ENCODE data around the gene DUS3L. TPM values are rescaled to one million over a fixed set of nuclear protein-coding genes. Genes with fewer than 3 reads are reported as not detected.

The DUS3L gene
- total RNA-seq, 1 experiment from 2014 or later: 67.0 TPM

DNA sequence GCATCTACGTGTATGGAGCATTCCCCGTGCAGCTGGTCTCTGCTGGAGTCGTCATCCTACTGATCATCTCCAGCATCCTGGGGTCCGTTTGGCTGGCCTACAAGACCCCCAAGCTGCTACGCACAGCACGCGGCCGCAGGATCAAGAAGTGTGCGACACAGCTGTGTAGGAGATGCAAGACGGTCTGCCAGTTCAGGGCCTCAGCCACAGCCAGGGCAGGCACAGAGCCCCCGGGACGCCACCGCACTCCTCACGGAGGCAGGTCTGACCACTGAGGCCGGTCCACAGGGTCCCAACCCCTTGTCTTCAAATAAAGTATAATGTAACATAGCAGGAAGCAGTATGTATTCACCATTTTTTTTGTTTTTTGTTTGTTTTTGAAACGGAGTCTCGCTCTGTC lies 12.6 kb downstream of the DUS3L start:
- no peak overlapping the region for H2AK5ac ChIP-seq (ENCODE audit: insufficient read length, low read length)
- H3K9me3 Mint-ChIP-seq: no peaks in the 10 kb centered on the region
- H3K23ac ChIP-seq (ENCODE audit: insufficient read length, low read depth, low read length): no peak overlapping the region
- no peaks in the 10 kb centered on the region for H3K4me1 Mint-ChIP-seq
- H3K27me3 ChIP-seq (ENCODE audit: insufficient read depth, low read length): no peaks in the 10 kb centered on the region
- H4K91ac ChIP-seq (ENCODE audit: insufficient read length, low read depth, low read length): no peak overlapping the region
- no peak overlapping the region for H2BK15ac ChIP-seq (ENCODE audit: low read depth, low read length)
- H3K27ac Mint-ChIP-seq: no peak overlapping the region
- no peak overlapping the region for H4K8ac ChIP-seq (replicated peaks; ENCODE audit: insufficient read length, low read depth, low read length)
- H3K4me3 Mint-ChIP-seq: no peak overlapping the region; a peak in 1 of 5 replicates
- no peaks in the 10 kb centered on the region for H3K4me1 ChIP-seq (ENCODE audit: insufficient read depth, low read length)
- H3T11ph ChIP-seq (ENCODE audit: low read length): no peak overlapping the region
- H4K5ac ChIP-seq (ENCODE audit: insufficient read length, low read depth, low read length): no peak overlapping the region
- H3K79me1 ChIP-seq (ENCODE audit: insufficient read depth, low read depth, low read length, poor library complexity, severe bottlenecking): no peaks in the 10 kb centered on the region
- H3K79me2 ChIP-seq (ENCODE audit: insufficient read depth, low read length): no peaks in the 10 kb centered on the region
- no peak overlapping the region for H2BK5ac ChIP-seq (ENCODE audit: insufficient read length, low read length)
- no peak overlapping the region for H2BK20ac ChIP-seq (ENCODE audit: low read depth, low read length, poor library complexity, severe bottlenecking)
- H2BK120ac ChIP-seq (ENCODE audit: low read depth, low read length, poor library complexity, severe bottlenecking): no peak overlapping the region
- H3K23me2 ChIP-seq (ENCODE audit: insufficient read length, low read depth, low read length, poor library complexity, severe bottlenecking): no peaks in the 10 kb centered on the region
- no peak for DNase-seq
- no peak overlapping the region for H3K27ac ChIP-seq (ENCODE audit: insufficient read length, low read depth, low read length)
- no CpG with 5 or more reads among the region's 17 CpGs for WGBS (ENCODE audit: extremely low coverage, insufficient read length, low lambda C conversion rate)
- no peak overlapping the region for H3K9ac ChIP-seq (ENCODE audit: extremely low read depth, insufficient read length, low read length)
- H3K4me2 ChIP-seq (ENCODE audit: insufficient read depth, insufficient read length, low read length): no peak overlapping the region
- H2BK12ac ChIP-seq (ENCODE audit: insufficient read length, low read depth, low read length): no peak overlapping the region
- peaks cover 19% of the 10 kb centered on the region for H3K27me3 Mint-ChIP-seq (ENCODE audit: low read depth)
- H3K4ac ChIP-seq (ENCODE audit: low read depth, low read length): no peak overlapping the region
- H3K14ac ChIP-seq (ENCODE audit: insufficient read depth, low read length): no peak overlapping the region
- H3K36me3 Mint-ChIP-seq (ENCODE audit: insufficient read depth in 1 of 3, low read depth in 3 of 3): no peaks in the 10 kb centered on the region
- H4K20me1 ChIP-seq (ENCODE audit: control insufficient read depth, insufficient read depth, insufficient read length): no peaks in the 10 kb centered on the region
- H2AFZ ChIP-seq (ENCODE audit: low read length): no peak overlapping the region
- H3K56ac ChIP-seq (ENCODE audit: insufficient read length, low read depth, low read length): no peak overlapping the region
- H3K18ac ChIP-seq (ENCODE audit: insufficient read length, low read depth, low read length): no peak overlapping the region
- H3K9me3 ChIP-seq (ENCODE audit: control insufficient read depth, low read depth, low read length): no peaks in the 10 kb centered on the region
- no peak for TF ChIP-seq CTCF (conservative IDR thresholded peaks at IDR 0.05)
